KMS-11 (cell line): ENCODE data around the gene L3MBTL1.

Experiments used
- H2AFZ ChIP-seq: fragments of 200-600 bp; sonication (generic); 2 replicates; pipeline ENCODE4 v1.6.1; 2016; ENCODE audit warnings: antibody characterized with exemption, mixed run types, low read depth
- H3K27ac ChIP-seq: fragments of 200-600 bp; sonication (generic); 2 replicates; pipeline ENCODE4 v1.6.1; 2016; ENCODE audit warnings: mild to moderate bottlenecking, mixed run types
- H3K27me3 ChIP-seq: fragments of 200-600 bp; sonication (generic); 2 replicates; pipeline ENCODE4 v1.6.1; 2017; ENCODE audit warnings: mild to moderate bottlenecking, low read depth, mixed run types, moderate library complexity; ENCODE audit not compliant: insufficient read depth
- H3K36me3 ChIP-seq: fragments of 200-600 bp; sonication (generic); 2 replicates; pipeline ENCODE4 v1.6.1; 2017; ENCODE audit warnings: mild to moderate bottlenecking, mixed run types; ENCODE audit not compliant: insufficient read depth
- H3K4me1 ChIP-seq: fragments of 200-600 bp; sonication (generic); 2 replicates; pipeline ENCODE4 v1.6.1; 2016; ENCODE audit warnings: mild to moderate bottlenecking, low read depth, mixed run types; ENCODE audit not compliant: poor library complexity, severe bottlenecking
- H3K4me2 ChIP-seq: fragments of 200-600 bp; sonication (generic); 2 replicates; pipeline ENCODE4 v1.7.0; 2016; ENCODE audit warnings: mild to moderate bottlenecking, mixed run types
- H3K4me3 ChIP-seq: fragments of 200-600 bp; sonication (generic); IDR thresholded peaks from 2 replicates; pipeline ENCODE4 v1.6.1; 2017; ENCODE audit warnings: low read depth, low read length, mixed read lengths; ENCODE audit not compliant: insufficient read depth
- H3K79me2 ChIP-seq: fragments of 200-600 bp; sonication (generic); 2 replicates; pipeline ENCODE4 v1.6.1; 2016; ENCODE audit warnings: low read depth, mixed run types; ENCODE audit not compliant: insufficient read depth
- H3K9ac ChIP-seq: fragments of 200-600 bp; sonication (generic); 2 replicates; pipeline ENCODE4 v1.6.1; 2016; ENCODE audit warnings: mild to moderate bottlenecking, mixed run types
- H4K20me1 ChIP-seq: fragments of 200-600 bp; sonication (generic); 2 replicates; pipeline ENCODE4 v1.6.1; 2016; ENCODE audit warnings: mild to moderate bottlenecking, mixed run types; ENCODE audit not compliant: insufficient read depth
- TF ChIP-seq, protein P1 (sequence below): fragments of 200-600 bp; sonication (generic); conservative IDR thresholded peaks from 2 replicates; pipeline ENCODE4 v1.6.1; 2017; ENCODE audit warnings: low read depth, mild to moderate bottlenecking, antibody characterized with exemption, low read length, moderate library complexity, mixed read lengths

Gene L3MBTL1

DNA sequence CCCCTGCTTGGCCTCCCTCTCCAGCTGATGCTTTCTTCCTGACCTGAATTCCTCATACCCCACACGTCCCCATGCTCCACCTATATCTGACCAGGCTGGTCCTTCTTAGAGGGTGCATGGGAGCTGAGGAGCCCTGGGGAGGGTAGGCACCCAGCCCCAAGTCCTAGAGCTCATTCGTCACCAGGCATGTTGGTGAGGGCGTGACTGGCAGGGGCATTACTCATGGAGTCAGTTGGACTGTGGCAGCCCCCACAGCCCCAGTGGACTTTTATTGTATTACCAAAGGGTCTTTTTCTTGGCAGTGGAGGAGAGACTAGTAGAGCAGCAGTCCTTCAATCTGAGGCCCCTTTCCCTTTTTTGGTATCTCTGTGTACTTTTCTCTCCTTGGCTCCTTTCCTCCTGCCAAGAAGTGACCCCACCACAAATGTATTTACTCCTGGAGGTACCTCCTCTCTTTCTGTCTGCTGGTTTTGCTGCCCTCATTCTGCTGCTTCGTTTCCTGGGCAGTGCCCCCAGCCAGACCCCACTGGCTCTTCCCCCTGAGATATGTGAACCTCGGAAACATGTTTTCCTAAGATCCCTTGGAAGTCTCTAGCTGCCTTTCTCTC, 40.9 kb downstream of the L3MBTL1 start:
- TF ChIP-seq, protein P1, sequence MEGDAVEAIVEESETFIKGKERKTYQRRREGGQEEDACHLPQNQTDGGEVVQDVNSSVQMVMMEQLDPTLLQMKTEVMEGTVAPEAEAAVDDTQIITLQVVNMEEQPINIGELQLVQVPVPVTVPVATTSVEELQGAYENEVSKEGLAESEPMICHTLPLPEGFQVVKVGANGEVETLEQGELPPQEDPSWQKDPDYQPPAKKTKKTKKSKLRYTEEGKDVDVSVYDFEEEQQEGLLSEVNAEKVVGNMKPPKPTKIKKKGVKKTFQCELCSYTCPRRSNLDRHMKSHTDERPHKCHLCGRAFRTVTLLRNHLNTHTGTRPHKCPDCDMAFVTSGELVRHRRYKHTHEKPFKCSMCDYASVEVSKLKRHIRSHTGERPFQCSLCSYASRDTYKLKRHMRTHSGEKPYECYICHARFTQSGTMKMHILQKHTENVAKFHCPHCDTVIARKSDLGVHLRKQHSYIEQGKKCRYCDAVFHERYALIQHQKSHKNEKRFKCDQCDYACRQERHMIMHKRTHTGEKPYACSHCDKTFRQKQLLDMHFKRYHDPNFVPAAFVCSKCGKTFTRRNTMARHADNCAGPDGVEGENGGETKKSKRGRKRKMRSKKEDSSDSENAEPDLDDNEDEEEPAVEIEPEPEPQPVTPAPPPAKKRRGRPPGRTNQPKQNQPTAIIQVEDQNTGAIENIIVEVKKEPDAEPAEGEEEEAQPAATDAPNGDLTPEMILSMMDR = no peak
- Histone ChIP-seq H2AFZ (no peak overlapping the region), H3K4me3 (no peak overlapping the region), H3K27ac (no peak overlapping the region), H3K27me3 (no peaks in the 10 kb centered on the region), H3K9ac (no peak overlapping the region), H3K79me2 (no peaks in the 10 kb centered on the region), H4K20me1 (no peaks in the 10 kb centered on the region), H3K4me1 (peaks cover 16% of the 10 kb centered on the region), H3K36me3 (no peaks in the 10 kb centered on the region), H3K4me2 (no peak overlapping the region)

DNA sequence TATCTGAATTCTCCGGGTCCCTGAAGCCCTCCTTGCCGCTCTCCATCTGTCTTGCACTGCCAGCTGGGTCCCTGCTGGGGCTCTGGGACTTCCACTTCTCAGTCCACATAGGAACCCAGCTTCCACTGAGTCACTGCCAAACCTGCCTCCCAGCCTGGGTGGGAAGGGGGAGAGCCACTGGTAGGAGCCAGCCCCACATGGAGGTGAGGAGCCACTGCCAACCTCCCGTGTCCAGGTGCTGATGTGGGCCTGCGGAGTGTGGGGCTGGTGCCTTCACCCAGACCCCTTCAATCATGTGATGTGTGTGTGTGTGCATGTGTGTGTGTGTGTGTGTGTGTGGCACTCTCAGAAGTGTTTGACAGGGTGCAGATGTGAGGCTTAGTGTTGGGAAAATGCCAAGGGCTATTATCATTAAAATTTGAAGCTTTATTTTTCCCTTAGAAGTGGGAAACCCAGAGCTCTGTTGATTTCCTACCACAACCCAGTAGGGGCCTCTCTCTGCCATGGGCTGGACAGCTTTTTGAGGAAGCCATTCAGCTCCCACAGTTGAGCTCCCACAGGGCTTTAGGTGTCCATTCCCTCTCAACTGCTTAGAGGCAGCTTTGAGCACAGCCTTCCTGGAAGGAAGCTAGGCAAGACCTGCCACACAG, 42.0 kb downstream of the L3MBTL1 start:
- no peak overlapping the region for H3K27ac ChIP-seq
- no peak overlapping the region for H3K4me2 ChIP-seq
- no peak overlapping the region for H3K4me3 ChIP-seq
- H2AFZ ChIP-seq = no peak overlapping the region
- H3K9ac ChIP-seq = no peak overlapping the region
- no peaks in the 10 kb centered on the region for H3K27me3 ChIP-seq
- TF ChIP-seq, protein P1 = no peak
- H3K36me3 ChIP-seq = no peaks in the 10 kb centered on the region
- no peaks in the 10 kb centered on the region for H4K20me1 ChIP-seq
- H3K79me2 ChIP-seq = no peaks in the 10 kb centered on the region
- H3K4me1 ChIP-seq = peaks cover 5% of the 10 kb centered on the region

DNA sequence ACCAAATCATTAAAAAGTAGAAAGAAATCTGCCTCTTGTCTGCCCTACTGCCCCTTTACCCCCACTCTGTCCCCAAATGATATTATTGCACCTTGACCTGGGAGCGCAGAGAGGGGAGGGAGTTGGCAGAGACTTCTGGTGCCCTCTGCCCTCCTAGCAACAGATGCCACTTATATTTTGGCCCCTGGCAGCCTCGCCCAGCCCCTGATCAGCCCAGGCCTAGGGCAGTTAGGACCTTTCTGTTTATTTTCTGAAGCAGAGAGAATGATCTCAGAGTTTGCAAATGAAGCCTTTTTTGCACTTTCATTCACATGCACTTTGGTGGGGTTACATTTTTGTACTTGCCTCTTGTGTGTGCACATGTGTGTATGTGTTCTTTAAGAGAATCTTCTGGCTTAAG, 43.0 kb downstream of the L3MBTL1 start:
- no peak overlapping the region for H3K4me2 ChIP-seq
- H2AFZ ChIP-seq = no peak overlapping the region
- H3K36me3 ChIP-seq = no peaks in the 10 kb centered on the region
- TF ChIP-seq, protein P1 = no peak
- H4K20me1 ChIP-seq = no peaks in the 10 kb centered on the region
- no peaks in the 10 kb centered on the region for H3K27me3 ChIP-seq
- H3K4me3 ChIP-seq = no peak overlapping the region
- H3K9ac ChIP-seq = no peak overlapping the region
- no peak overlapping the region for H3K27ac ChIP-seq
- no peaks in the 10 kb centered on the region for H3K4me1 ChIP-seq
- no peaks in the 10 kb centered on the region for H3K79me2 ChIP-seq

DNA sequence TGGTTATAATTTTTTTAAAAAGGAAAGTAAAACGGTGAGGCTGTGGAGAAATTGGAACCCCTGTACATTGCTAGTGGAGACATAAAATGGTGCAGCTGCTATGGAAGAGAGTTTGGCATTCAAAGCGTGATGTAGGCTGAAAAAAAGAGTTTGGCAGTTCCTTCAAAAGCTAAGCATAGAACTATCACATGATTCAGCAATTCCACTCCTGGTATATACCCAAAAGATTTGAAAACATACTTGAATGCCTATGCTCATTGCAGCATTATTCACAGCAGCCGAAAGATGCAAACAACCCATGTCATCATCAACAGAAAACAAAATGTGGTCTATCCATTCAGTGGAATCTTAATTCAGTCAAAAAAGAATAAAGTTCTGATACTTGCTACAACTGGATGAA, 46.9 kb downstream of the L3MBTL1 start:
- H2AFZ ChIP-seq = no peak overlapping the region
- H3K27me3 ChIP-seq = no peaks in the 10 kb centered on the region
- H4K20me1 ChIP-seq = no peaks in the 10 kb centered on the region
- no peak overlapping the region for H3K4me2 ChIP-seq
- no peak overlapping the region for H3K27ac ChIP-seq
- no peaks in the 10 kb centered on the region for H3K36me3 ChIP-seq
- TF ChIP-seq, protein P1 = no peak
- no peak overlapping the region for H3K9ac ChIP-seq
- H3K4me3 ChIP-seq = no peak overlapping the region
- H3K79me2 ChIP-seq = no peaks in the 10 kb centered on the region
- H3K4me1 ChIP-seq = no peaks in the 10 kb centered on the region
